H9 (cell line): Measurements from ENCODE around the gene INPP5B. TPM values are rescaled to one million over a fixed set of nuclear protein-coding genes. Genes with fewer than 3 reads are reported as not detected.
A peak's percentile ranks its signal among the peaks of the same experiment; 100 is the strongest.

Experiments
- DNase-seq: peaks from one replicate; pipeline ENCODE4 v3.0.0-alpha.2; 2017
- H2AFZ ChIP-seq: one replicate; pipeline ENCODE4 v1.6.1; 2013; ENCODE audit warnings: mild to moderate bottlenecking, low read length, control low read depth, moderate library complexity
- H2AK5ac ChIP-seq: 2 replicates; pipeline ENCODE4 v1.6.1; 2013; ENCODE audit warnings: low read length, control low read depth, mixed read lengths; ENCODE audit not compliant: insufficient read length
- H2BK120ac ChIP-seq: one replicate; pipeline ENCODE4 v1.6.1; 2013; ENCODE audit warnings: low read depth, mild to moderate bottlenecking, low read length, control low read depth, inconsistent platforms; ENCODE audit not compliant: poor library complexity, severe bottlenecking
- H2BK12ac ChIP-seq: 2 replicates; pipeline ENCODE4 v1.6.1; 2013; ENCODE audit warnings: low read length, control low read depth, mixed read lengths, low read depth; ENCODE audit not compliant: insufficient read length
- H2BK15ac ChIP-seq: 2 replicates; pipeline ENCODE4 v1.6.1; 2013; ENCODE audit warnings: low read depth, low read length, control low read depth
- H2BK20ac ChIP-seq: one replicate; pipeline ENCODE4 v1.6.1; 2013; ENCODE audit warnings: low read depth, mild to moderate bottlenecking, low read length, control low read depth, inconsistent platforms; ENCODE audit not compliant: poor library complexity, severe bottlenecking
- H2BK5ac ChIP-seq: 2 replicates; pipeline ENCODE4 v1.6.1; 2013; ENCODE audit warnings: low read length, control low read depth, mixed read lengths; ENCODE audit not compliant: insufficient read length
- H3K14ac ChIP-seq: 2 replicates; pipeline ENCODE4 v1.6.1; 2013; ENCODE audit warnings: low read length, control low read depth; ENCODE audit not compliant: insufficient read depth
- H3K18ac ChIP-seq: 2 replicates; pipeline ENCODE4 v1.6.1; 2013; ENCODE audit warnings: low read depth, mild to moderate bottlenecking, mixed read lengths, low read length, control low read depth; ENCODE audit not compliant: insufficient read length
- H3K23ac ChIP-seq: 2 replicates; pipeline ENCODE4 v1.6.1; 2013; ENCODE audit warnings: low read length, control low read depth, mixed read lengths, low read depth; ENCODE audit not compliant: insufficient read length
- H3K23me2 ChIP-seq: 2 replicates; pipeline ENCODE4 v1.6.1; 2013; ENCODE audit warnings: low read depth, mild to moderate bottlenecking, mixed read lengths, low read length, control low read depth; ENCODE audit not compliant: insufficient read length, poor library complexity, severe bottlenecking
- H3K27ac ChIP-seq: 2 replicates; pipeline ENCODE4 v1.5.1; 2013; ENCODE audit warnings: low read length, control low read depth, mixed read lengths, low read depth; ENCODE audit not compliant: insufficient read length
- H3K27me3 ChIP-seq: 2 replicates; pipeline ENCODE4 v1.6.1; 2013; ENCODE audit warnings: low read length, control low read depth, inconsistent platforms; ENCODE audit not compliant: insufficient read depth
- H3K4ac ChIP-seq: 2 replicates; pipeline ENCODE4 v1.6.1; 2013; ENCODE audit warnings: low read depth, mild to moderate bottlenecking, control low read depth, inconsistent platforms, low read length, moderate library complexity
- H3K4me1 ChIP-seq: 2 replicates; pipeline ENCODE4 v1.6.1; 2013; ENCODE audit warnings: low read length, control low read depth, inconsistent platforms; ENCODE audit not compliant: insufficient read depth
- H3K4me2 ChIP-seq: 2 replicates; pipeline ENCODE4 v1.6.1; 2013; ENCODE audit warnings: low read length, control low read depth, mixed read lengths; ENCODE audit not compliant: insufficient read length, insufficient read depth
- H3K56ac ChIP-seq: 2 replicates; pipeline ENCODE4 v1.6.1; 2013; ENCODE audit warnings: low read depth, mild to moderate bottlenecking, mixed read lengths, low read length, control low read depth; ENCODE audit not compliant: insufficient read length
- H3K79me1 ChIP-seq: 2 replicates; pipeline ENCODE4 v1.6.1; 2013; ENCODE audit warnings: low read depth, mild to moderate bottlenecking, moderate library complexity, low read length, control low read depth, inconsistent platforms; ENCODE audit not compliant: insufficient read depth, poor library complexity, severe bottlenecking
- H3K79me2 ChIP-seq: 2 replicates; pipeline ENCODE4 v1.6.1; 2013; ENCODE audit warnings: low read length, control low read depth, inconsistent platforms; ENCODE audit not compliant: insufficient read depth
- H3K9ac ChIP-seq: 2 replicates; pipeline ENCODE4 v1.6.1; 2013; ENCODE audit warnings: low read length, control low read depth, mixed read lengths; ENCODE audit not compliant: insufficient read length; ENCODE audit errors: extremely low read depth
- H3K9me3 ChIP-seq: one replicate; pipeline ENCODE4 v1.6.1; 2013; ENCODE audit warnings: low read depth, low read length, inconsistent platforms; ENCODE audit not compliant: control insufficient read depth
- H3T11ph ChIP-seq: one replicate; pipeline ENCODE4 v1.6.1; 2013; ENCODE audit warnings: mild to moderate bottlenecking, low read length, control low read depth, inconsistent platforms
- H4K20me1 ChIP-seq: one replicate; pipeline ENCODE4 v1.6.1; 2013; ENCODE audit not compliant: control insufficient read depth, insufficient read length, insufficient read depth
- H4K5ac ChIP-seq: 2 replicates; pipeline ENCODE4 v1.6.1; 2013; ENCODE audit warnings: low read depth, mild to moderate bottlenecking, mixed read lengths, low read length, control low read depth; ENCODE audit not compliant: insufficient read length
- H4K8ac ChIP-seq: replicated peaks from 2 replicates; pipeline ENCODE4 v1.6.1; 2013; ENCODE audit warnings: low read length, control low read depth, mixed read lengths, low read depth; ENCODE audit not compliant: insufficient read length
- H4K91ac ChIP-seq: 2 replicates; pipeline ENCODE4 v1.6.1; 2013; ENCODE audit warnings: low read depth, mild to moderate bottlenecking, moderate library complexity, mixed read lengths, low read length, control low read depth; ENCODE audit not compliant: insufficient read length
- H3K27ac Mint-ChIP-seq, 3 experiments: 2 replicates in 2 of 3; 3 replicates in 1 of 3; pipeline ENCODE4 v1.8.0; 2020 to 2021; ENCODE audit warnings: mixed read lengths in 3 of 3, mild to moderate bottlenecking in 1 of 3, moderate library complexity in 1 of 3
- H3K27me3 Mint-ChIP-seq: 2 replicates; pipeline ENCODE4 v1.8.0; 2021; ENCODE audit warnings: low read depth, mild to moderate bottlenecking, moderate library complexity, mixed read lengths
- H3K36me3 Mint-ChIP-seq, 3 experiments: 2 replicates in 2 of 3; 3 replicates in 1 of 3; pipeline ENCODE4 v1.8.0; 2020 to 2021; ENCODE audit warnings: low read depth in 3 of 3, mixed read lengths in 3 of 3; ENCODE audit not compliant: insufficient read depth in 1 of 3
- H3K4me1 Mint-ChIP-seq, 2 experiments: 2 replicates each; pipeline ENCODE4 v1.8.0; 2020; ENCODE audit warnings: mixed read lengths in 2 of 2
- H3K4me3 Mint-ChIP-seq, 2 experiments: 2 replicates in 1 of 2; 3 replicates in 1 of 2; pipeline ENCODE4 v1.8.0; 2020 to 2021; ENCODE audit warnings: mild to moderate bottlenecking in 2 of 2, mixed read lengths in 2 of 2, moderate library complexity in 1 of 2
- H3K9me3 Mint-ChIP-seq, 2 experiments: 2 replicates in 1 of 2; 3 replicates in 1 of 2; pipeline ENCODE4 v1.8.0; 2020; ENCODE audit warnings: mild to moderate bottlenecking in 2 of 2, mixed read lengths in 2 of 2, moderate library complexity in 1 of 2
- CTCF ChIP-seq: fragments of 200-600 bp; sonication (generic); conservative IDR thresholded peaks from 3 replicates; pipeline ENCODE4 v1.8.0; 2021; ENCODE audit warnings: antibody characterized with exemption, mild to moderate bottlenecking
- WGBS: extraction: QIAGEN DNeasy Blood & Tissue Kit; methylation state at CpG from one replicate; pipeline ENCODE4 v1.1.7; 2013; ENCODE audit warnings: missing lambda C conversion rate, low lambda C conversion rate, mixed read lengths; ENCODE audit not compliant: insufficient read length; ENCODE audit errors: extremely low coverage; 5-methylcytosine and 5-hydroxymethylcytosine counted together
- total RNA-seq: library from RNA; stranded (reverse); gene quantifications from 2 replicates; pipeline ENCODE4 v1.2.1, GENCODE V29; 2021

The INPP5B gene
- total RNA-seq, 1 experiment from 2014 or later: 28.2 TPM

GRCh38 chr1:37866491-37866890, 80.4 kb downstream of the INPP5B start:
- H4K8ac ChIP-seq: no peak overlapping the region
- no peak overlapping the region for H3K27ac ChIP-seq
- H3K14ac ChIP-seq: no peak overlapping the region
- H3K27me3 ChIP-seq: no peaks in the 10 kb centered on the region
- no peak for DNase-seq
- H2BK12ac ChIP-seq: no peak overlapping the region
- no peak overlapping the region for H3K4ac ChIP-seq
- no peaks in the 10 kb centered on the region for H3K79me2 ChIP-seq
- no peak overlapping the region for H2BK15ac ChIP-seq
- H3K56ac ChIP-seq: no peak overlapping the region
- no peaks in the 10 kb centered on the region for H3K27me3 Mint-ChIP-seq
- H2AK5ac ChIP-seq: no peak overlapping the region
- no peak overlapping the region for H3K4me2 ChIP-seq
- peak overlapping the region in 1 of 2 experiments; percentile 62; a peak in 1 of 5 replicates for H3K4me3 Mint-ChIP-seq
- no peak overlapping the region for H2BK20ac ChIP-seq
- no peak overlapping the region for H3K27ac Mint-ChIP-seq
- peaks cover 3 to 52% (median 35%) of the 10 kb centered on the region in 3 experiments; a peak in 6 of 7 replicates for H3K36me3 Mint-ChIP-seq
- no peak overlapping the region for H2BK120ac ChIP-seq
- H3K23ac ChIP-seq: no peak overlapping the region
- H3K9me3 ChIP-seq: no peaks in the 10 kb centered on the region
- H3K4me1 Mint-ChIP-seq: no peaks in the 10 kb centered on the region
- no peak for TF ChIP-seq CTCF
- no peaks in the 10 kb centered on the region for H3K23me2 ChIP-seq
- no peaks in the 10 kb centered on the region for H3K4me1 ChIP-seq
- no peak overlapping the region for H4K91ac ChIP-seq
- H3K18ac ChIP-seq: no peak overlapping the region
- no peaks in the 10 kb centered on the region for H3K9me3 Mint-ChIP-seq
- no peaks in the 10 kb centered on the region for H3K79me1 ChIP-seq
- H4K5ac ChIP-seq: no peak overlapping the region
- H2AFZ ChIP-seq: no peak overlapping the region
- no peak overlapping the region for H2BK5ac ChIP-seq
- no peak overlapping the region for H3T11ph ChIP-seq
- H3K9ac ChIP-seq: no peak overlapping the region
- WGBS: no CpG with 5 or more reads among the region's 1 CpG
- no peaks in the 10 kb centered on the region for H4K20me1 ChIP-seq
